Stimulated activated CD4-positive, alpha-beta T cell treated with anti-CD3 and anti-CD28 coated beads, TNF-alpha, amount 100 ng/mL, for 24 hours (primary cell): ENCODE measurements around the gene LIM2.
"Not testable (repeated sequence)": the region's sequence is repeated elsewhere in the genome, so short reads cannot be mapped to it uniquely, and the experiment has no call there.

Experiments
- DNase-seq, 3 experiments: peaks; one replicate each; pipeline ENCODE4 v3.0.0-alpha.2; 2020; ENCODE audit warnings: low read depth in 3 of 3

LIM2 gene

GRCh38 chr19:51387924-51388389, at the start of gene LIM2:
TSS of gene LIM2 (minus strand) at chr19:51387974. CDS start at chr19:51387443, 531 bp downstream.
- DNase-seq: no peak

- DNase-seq: no peak
Measured at GRCh38 chr19:51434456-51434855, 46.7 kb upstream of the LIM2 start.

GRCh38 chr19:51433043-51433442, 45.3 kb upstream of the LIM2 start:
- DNase-seq: no peak

GRCh38 chr19:51431124-51431523, 43.4 kb upstream of the LIM2 start:
- no peak for DNase-seq

- no peak for DNase-seq
Measured at GRCh38 chr19:51430221-51430620, 42.4 kb upstream of the LIM2 start.

- DNase-seq: no peak
Measured at GRCh38 chr19:51427201-51427600, 39.4 kb upstream of the LIM2 start.

GRCh38 chr19:51422053-51422448, 34.3 kb upstream of the LIM2 start:
- DNase-seq: peak; percentile 79 to 90 (median 85)

- DNase-seq: no peak
Measured at GRCh38 chr19:51421229-51422052, 33.7 kb upstream of the LIM2 start.

- DNase-seq: not testable (repeated sequence)
Measured at GRCh38 chr19:51420511-51420910, 32.7 kb upstream of the LIM2 start.

GRCh38 chr19:51418707-51419106, 30.9 kb upstream of the LIM2 start:
- no peak for DNase-seq

- DNase-seq: no peak
Measured at GRCh38 chr19:51417810-51418157, 30.0 kb upstream of the LIM2 start.

- DNase-seq: peak in 1 of 3 experiments; percentile 56
Measured at GRCh38 chr19:51417107-51417809, 29.5 kb upstream of the LIM2 start, which contains the start of gene SIGLEC10. TSS of gene SIGLEC10 (minus strand) at chr19:51417642. CDS start at chr19:51417581, 61 bp downstream.

- DNase-seq: not testable (repeated sequence)
Measured at GRCh38 chr19:51416422-51416821, 28.6 kb upstream of the LIM2 start.

- DNase-seq: no peak
Measured at GRCh38 chr19:51415187-51415586, 27.4 kb upstream of the LIM2 start.

GRCh38 chr19:51410950-51411748, 23.4 kb upstream of the LIM2 start:
- no peak for DNase-seq

- no peak for DNase-seq
Measured at GRCh38 chr19:51407511-51408131, 19.8 kb upstream of the LIM2 start.

GRCh38 chr19:51402117-51402516, 14.3 kb upstream of the LIM2 start:
- no peak for DNase-seq

- DNase-seq: not testable (repeated sequence)
Measured at GRCh38 chr19:51399936-51400335, 12.2 kb upstream of the LIM2 start.

GRCh38 chr19:51399231-51399630, 11.5 kb upstream of the LIM2 start:
- no peak for DNase-seq

- no peak for DNase-seq
Measured at GRCh38 chr19:51398096-51398704, 10.4 kb upstream of the LIM2 start.

- DNase-seq: not testable (repeated sequence)
Measured at GRCh38 chr19:51397453-51397852, 9.7 kb upstream of the LIM2 start.
